HepG2 (cell line): ENCODE results near the gene ATP13A3. TPM values are rescaled to one million over a fixed set of nuclear protein-coding genes. Genes with fewer than 3 reads are reported as not detected.

Experiments used
- DDIT3 ChIP-seq: sonication (generic); formaldehyde crosslinking; IDR thresholded peaks from 2 replicates; pipeline ENCODE4 v1.4.0; 2020; ENCODE audit warnings: mild to moderate bottlenecking, missing genetic modification reagents
- IKZF4 ChIP-seq: sonication (generic); formaldehyde crosslinking; IDR thresholded peaks from 2 replicates; pipeline ENCODE4 v1.5.1; 2020; ENCODE audit warnings: borderline replicate concordance, mild to moderate bottlenecking, low read depth, missing genetic modification reagents; ENCODE audit errors: not compliant biosample characterization
- ISL2 ChIP-seq: sonication (generic); formaldehyde crosslinking; IDR thresholded peaks from 2 replicates; pipeline ENCODE4 v1.5.0; 2020; ENCODE audit warnings: missing genetic modification reagents
- PPARG ChIP-seq: conservative IDR thresholded peaks from 2 replicates; pipeline ENCODE4 v1.6.1; 2016; ENCODE audit warnings: missing biosample characterization, missing genetic modification reagents
- SMARCE1 ChIP-seq: fragments of 450-650 bp; IDR thresholded peaks from 2 replicates; pipeline ENCODE4 v1.6.1; 2017; ENCODE audit warnings: borderline replicate concordance
- SMC3 ChIP-seq: IDR thresholded peaks from 2 replicates; pipeline ENCODE4 v1.6.1; 2011; ENCODE audit warnings: low read length, improper control_type of control experiment
- SP140L ChIP-seq: sonication (generic); formaldehyde crosslinking; IDR thresholded peaks from 2 replicates; pipeline ENCODE4 v1.4.0; 2020; ENCODE audit warnings: missing genetic modification reagents, borderline replicate concordance
- ZNF318 ChIP-seq: sonication (generic); formaldehyde crosslinking; IDR thresholded peaks from 2 replicates; pipeline ENCODE4 v1.4.0; 2020; ENCODE audit warnings: mild to moderate bottlenecking, missing genetic modification reagents
- ZNF646 ChIP-seq: sonication (generic); formaldehyde crosslinking; IDR thresholded peaks from 2 replicates; pipeline ENCODE4 v1.9.0; 2021; ENCODE audit warnings: mild to moderate bottlenecking, missing genetic modification reagents
- polyA plus RNA-seq, 8 experiments: library from polyadenylated mRNA; depleted of rRNA in 3 of 8; stranded (reverse) in 7 of 8; unstranded in 1 of 8; fragments of >200 nt; fragmentation: Illumina TruSeq in 4 of 8; extraction: Trizol in 4 of 8; gene quantifications; 2 replicates each; pipeline versions ENCODE4 v1.2.1 to v1.2.3, GENCODE V29; 2011 to 2016; ENCODE audit warnings: low read depth in 4 of 8, missing spikeins in 1 of 8, mixed read lengths in 1 of 8; ENCODE audit not compliant: insufficient read depth in 1 of 8
- total RNA-seq, 5 experiments: library from RNA; depleted of rRNA; stranded (reverse); fragments of >200 nt; fragmentation: Illumina TruSeq; extraction: Trizol; gene quantifications; 2 replicates each; pipeline ENCODE4 v1.2.3, GENCODE V29; 2016; ENCODE audit warnings: low read depth in 1 of 5
- TF ChIP-seq, protein P1 (sequence below): sonication (generic); formaldehyde crosslinking; IDR thresholded peaks from 2 replicates; pipeline ENCODE4 v1.5.0; 2020; ENCODE audit warnings: mild to moderate bottlenecking, missing genetic modification reagents, borderline replicate concordance

Gene ATP13A3
- total and polyA plus RNA-seq, 2 of the 13 experiments (the other 11 are each of a cell fraction or from before 2014, with no cell fraction given), result 44.9 to 80.8 TPM

DNA sequence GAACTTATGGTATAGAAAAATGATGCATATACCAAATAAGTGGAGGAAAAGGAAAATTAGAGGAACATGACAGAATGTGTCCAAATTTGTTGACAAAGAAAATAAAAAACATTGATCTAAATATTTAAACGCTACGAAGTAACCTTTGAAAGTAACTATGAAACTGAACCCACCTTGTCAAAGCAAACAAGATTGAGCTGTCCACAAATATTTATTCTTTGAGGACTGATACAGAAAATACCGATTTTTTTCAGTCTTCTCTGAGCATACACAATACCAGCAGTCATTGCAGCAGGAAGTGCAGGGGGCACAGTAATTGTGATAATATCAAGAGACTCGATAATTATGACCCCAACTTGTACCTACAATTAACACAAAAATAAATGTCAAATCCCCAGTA, 40.0 kb downstream of the ATP13A3 start (continued):
- TF ChIP-seq, protein P1, sequence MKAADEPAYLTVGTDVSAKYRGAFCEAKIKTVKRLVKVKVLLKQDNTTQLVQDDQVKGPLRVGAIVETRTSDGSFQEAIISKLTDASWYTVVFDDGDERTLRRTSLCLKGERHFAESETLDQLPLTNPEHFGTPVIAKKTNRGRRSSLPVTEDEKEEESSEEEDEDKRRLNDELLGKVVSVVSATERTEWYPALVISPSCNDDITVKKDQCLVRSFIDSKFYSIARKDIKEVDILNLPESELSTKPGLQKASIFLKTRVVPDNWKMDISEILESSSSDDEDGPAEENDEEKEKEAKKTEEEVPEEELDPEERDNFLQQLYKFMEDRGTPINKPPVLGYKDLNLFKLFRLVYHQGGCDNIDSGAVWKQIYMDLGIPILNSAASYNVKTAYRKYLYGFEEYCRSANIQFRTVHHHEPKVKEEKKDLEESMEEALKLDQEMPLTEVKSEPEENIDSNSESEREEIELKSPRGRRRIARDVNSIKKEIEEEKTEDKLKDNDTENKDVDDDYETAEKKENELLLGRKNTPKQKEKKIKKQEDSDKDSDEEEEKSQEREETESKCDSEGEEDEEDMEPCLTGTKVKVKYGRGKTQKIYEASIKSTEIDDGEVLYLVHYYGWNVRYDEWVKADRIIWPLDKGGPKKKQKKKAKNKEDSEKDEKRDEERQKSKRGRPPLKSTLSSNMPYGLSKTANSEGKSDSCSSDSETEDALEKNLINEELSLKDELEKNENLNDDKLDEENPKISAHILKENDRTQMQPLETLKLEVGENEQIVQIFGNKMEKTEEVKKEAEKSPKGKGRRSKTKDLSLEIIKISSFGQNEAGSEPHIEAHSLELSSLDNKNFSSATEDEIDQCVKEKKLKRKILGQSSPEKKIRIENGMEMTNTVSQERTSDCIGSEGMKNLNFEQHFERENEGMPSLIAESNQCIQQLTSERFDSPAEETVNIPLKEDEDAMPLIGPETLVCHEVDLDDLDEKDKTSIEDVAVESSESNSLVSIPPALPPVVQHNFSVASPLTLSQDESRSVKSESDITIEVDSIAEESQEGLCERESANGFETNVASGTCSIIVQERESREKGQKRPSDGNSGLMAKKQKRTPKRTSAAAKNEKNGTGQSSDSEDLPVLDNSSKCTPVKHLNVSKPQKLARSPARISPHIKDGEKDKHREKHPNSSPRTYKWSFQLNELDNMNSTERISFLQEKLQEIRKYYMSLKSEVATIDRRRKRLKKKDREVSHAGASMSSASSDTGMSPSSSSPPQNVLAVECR (CRISPR knock-in tag), result peak; percentile 15; the same call in 1 of the 2 replicates
- TF ChIP-seq ISL2 (CRISPR knock-in tag) (peak; percentile 85; the same call in 1 of the 2 replicates), DDIT3 (CRISPR knock-in tag) (0 out of 2 replicates have a peak, but pooled peaks have one; percentile 35), SMARCE1 (no peak), SP140L (CRISPR knock-in tag) (no peak), ZNF646 (no peak), PPARG (peak; percentile 58), ZNF318 (CRISPR knock-in tag) (no peak), IKZF4 (CRISPR knock-in tag) (no peak), SMC3 (no peak)
